T follicular helper cell (primary cell): ENCODE results near the gene PNMT.
A peak's percentile ranks its signal among the peaks of the same experiment; 100 is the strongest.

Experiments
- DNase-seq: peaks from one replicate; pipeline ENCODE4 v3.0.0-alpha.2; 2020; ENCODE audit warnings: low read depth

PNMT gene

GRCh38 chr17:39653662-39654331 is 14.5 kb upstream of the PNMT start:
- peak; percentile 74 for DNase-seq

- no peak for DNase-seq
Observed at GRCh38 chr17:39655105-39655504, 13.1 kb upstream of the PNMT start.

- DNase-seq: no peak
Observed at GRCh38 chr17:39658346-39658745, 9.9 kb upstream of the PNMT start.

- DNase-seq: no peak
Observed at GRCh38 chr17:39658760-39659159, 9.5 kb upstream of the PNMT start.

- no peak for DNase-seq
Observed at GRCh38 chr17:39659279-39660010, 8.8 kb upstream of the PNMT start.

GRCh38 chr17:39660011-39660360 is 8.3 kb upstream of the PNMT start:
- DNase-seq: no peak

GRCh38 chr17:39660397-39661385 is 7.6 kb upstream of the PNMT start:
- no peak for DNase-seq

GRCh38 chr17:39661744-39662541 is 6.3 kb upstream of the PNMT start:
- DNase-seq: no peak

- DNase-seq: no peak
Observed at GRCh38 chr17:39662551-39663339, 5.5 kb upstream of the PNMT start.

- no peak for DNase-seq
Observed at GRCh38 chr17:39663340-39663687, 4.9 kb upstream of the PNMT start.

GRCh38 chr17:39663688-39664580 is 4.3 kb upstream of the PNMT start:
- DNase-seq: no peak

- DNase-seq: no peak
Observed at GRCh38 chr17:39664581-39665561, 3.4 kb upstream of the PNMT start, which contains the start of gene TCAP. Gene TCAP, plus strand, starts transcription at chr17:39665349. Its CDS starts 11 bp downstream, at chr17:39665360.

GRCh38 chr17:39665642-39666224 is 2.5 kb upstream of the PNMT start:
- no peak for DNase-seq

GRCh38 chr17:39666231-39666600 is 2.0 kb upstream of the PNMT start:
- no peak for DNase-seq

- DNase-seq: no peak
Observed at GRCh38 chr17:39666601-39667261, 1.5 kb upstream of the PNMT start.

- no peak for DNase-seq
Observed at GRCh38 chr17:39667262-39667944, 850 bp upstream of the PNMT start.
